GM23338 (cell line): Measurements from ENCODE around the gene PSEN2. TPM values are rescaled to one million over a fixed set of nuclear protein-coding genes. Genes with fewer than 3 reads are reported as not detected.

Experiments used
- ATAC-seq: fragments of 200-7000 bp; cut with Tn5 transposase; 3 replicates; pipeline ENCODE4 v1.9.1; 2020
- DNase-seq: peaks from one replicate; pipeline ENCODE4 v3.0.0-alpha.2; 2015; ENCODE audit warnings: low spot score
- H2AFZ ChIP-seq: fragments of 200-600 bp; sonication (generic); 2 replicates; pipeline ENCODE4 v1.8.0; 2016; ENCODE audit warnings: antibody characterized with exemption, mild to moderate bottlenecking, moderate library complexity
- H3F3A ChIP-seq: fragments of 200-600 bp; sonication (generic); replicated peaks from 2 replicates; pipeline ENCODE4 v1.8.0; 2017; ENCODE audit warnings: antibody characterized with exemption, mixed run types, low read depth
- H3K27ac ChIP-seq: fragments of 200-600 bp; sonication (generic); 2 replicates; pipeline ENCODE4 v1.6.1; 2016; ENCODE audit warnings: low read depth
- H3K27me3 ChIP-seq: fragments of 200-600 bp; sonication (generic); 2 replicates; pipeline ENCODE4 v1.8.0; 2016; ENCODE audit warnings: mild to moderate bottlenecking, mixed run types, moderate library complexity; ENCODE audit not compliant: insufficient read depth
- H3K36me3 ChIP-seq: fragments of 200-600 bp; sonication (generic); 2 replicates; pipeline ENCODE4 v1.8.0; 2016; ENCODE audit warnings: mild to moderate bottlenecking; ENCODE audit not compliant: insufficient read depth
- H3K4me1 ChIP-seq: fragments of 200-600 bp; sonication (generic); 2 replicates; pipeline ENCODE4 v1.8.0; 2016; ENCODE audit warnings: mild to moderate bottlenecking, moderate library complexity; ENCODE audit not compliant: insufficient read depth
- H3K4me2 ChIP-seq: fragments of 200-600 bp; sonication (generic); 2 replicates; pipeline ENCODE4 v1.7.1; 2017; ENCODE audit warnings: mixed run types
- H3K4me3 ChIP-seq: fragments of 200-600 bp; sonication (generic); 2 replicates; pipeline ENCODE4 v1.6.1; 2016; ENCODE audit warnings: mixed run types
- H3K79me2 ChIP-seq: fragments of 200-600 bp; sonication (generic); replicated peaks from 2 replicates; pipeline ENCODE4 v1.8.0; 2017; ENCODE audit warnings: mild to moderate bottlenecking; ENCODE audit not compliant: insufficient read depth
- H3K9me2 ChIP-seq: fragments of 200-600 bp; sonication (generic); 2 replicates; pipeline ENCODE4 v1.8.0; 2017; ENCODE audit not compliant: insufficient read depth
- H4K20me1 ChIP-seq: fragments of 200-600 bp; sonication (generic); replicated peaks from 2 replicates; pipeline ENCODE4 v1.8.0; 2017; ENCODE audit warnings: mild to moderate bottlenecking; ENCODE audit not compliant: insufficient read depth
- H3K27ac Mint-ChIP-seq: 2 replicates; pipeline ENCODE4 v1.8.0; 2020; ENCODE audit warnings: inconsistent platforms, mild to moderate bottlenecking, moderate library complexity, mixed read lengths
- H3K27me3 Mint-ChIP-seq: 3 replicates; pipeline ENCODE4 v1.8.0; 2022; ENCODE audit warnings: low read depth, mild to moderate bottlenecking, moderate library complexity, mixed read lengths, inconsistent platforms; ENCODE audit not compliant: insufficient read depth, poor library complexity
- H3K36me3 Mint-ChIP-seq: 3 replicates; pipeline ENCODE4 v1.8.0; 2021; ENCODE audit warnings: low read depth, mild to moderate bottlenecking, inconsistent platforms, moderate library complexity, mixed read lengths
- H3K4me1 Mint-ChIP-seq: 3 replicates; pipeline ENCODE4 v1.8.0; 2020; ENCODE audit warnings: mild to moderate bottlenecking, inconsistent platforms, mixed read lengths
- H3K4me3 Mint-ChIP-seq: 3 replicates; pipeline ENCODE4 v1.8.0; 2021; ENCODE audit warnings: moderate library complexity, mild to moderate bottlenecking, inconsistent platforms, mixed read lengths
- H3K9me3 Mint-ChIP-seq: 3 replicates; pipeline ENCODE4 v1.8.0; 2020; ENCODE audit warnings: moderate library complexity, mild to moderate bottlenecking, inconsistent platforms, mixed read lengths
- CTCF ChIP-seq, 2 experiments: fragments of 200-600 bp in 1 of 2; sonication (generic) in 1 of 2; conservative IDR thresholded peaks; 2 replicates each; pipeline versions ENCODE4 v1.5.1 to v1.6.1; 2016 to 2017; ENCODE audit warnings: antibody characterized with exemption in 2 of 2, low read depth in 2 of 2, mild to moderate bottlenecking in 2 of 2, moderate library complexity in 1 of 2
- ETS1 ChIP-seq: IDR thresholded peaks from 2 replicates; pipeline ENCODE4 v1.6.1; 2016; ENCODE audit warnings: antibody characterized with exemption
- EZH2 ChIP-seq: fragments of 200-600 bp; sonication (generic); IDR thresholded peaks from one replicate; pipeline ENCODE4 v1.8.0; 2017; ENCODE audit warnings: antibody characterized with exemption, mild to moderate bottlenecking, low read depth; ENCODE audit not compliant: unreplicated experiment
- EZH2phosphoT487 ChIP-seq: fragments of 200-600 bp; sonication (generic); IDR thresholded peaks from one replicate; pipeline ENCODE4 v1.8.1; 2018; ENCODE audit warnings: antibody characterized with exemption; ENCODE audit not compliant: unreplicated experiment
- JUNB ChIP-seq: IDR thresholded peaks from one replicate; pipeline ENCODE4 v1.6.1; 2016; ENCODE audit warnings: antibody characterized with exemption; ENCODE audit not compliant: unreplicated experiment
- REST ChIP-seq: IDR thresholded peaks from one replicate; pipeline ENCODE4 v1.6.1; 2018; ENCODE audit warnings: antibody characterized with exemption; ENCODE audit not compliant: unreplicated experiment
- STAT1 ChIP-seq: IDR thresholded peaks from one replicate; pipeline ENCODE4 v1.6.1; 2016; ENCODE audit warnings: antibody characterized with exemption; ENCODE audit not compliant: unreplicated experiment
- ZNF114 ChIP-seq: fragments of 250-450 bp; sonication (Bioruptor Pico); IDR thresholded peaks from 2 replicates; pipeline ENCODE4 v1.5.0; 2020; ENCODE audit warnings: mild to moderate bottlenecking, moderate library complexity
- ZNF331 ChIP-seq: fragments of 250-450 bp; sonication (Bioruptor Pico); IDR thresholded peaks from 2 replicates; pipeline ENCODE4 v1.5.0; 2020; ENCODE audit warnings: low read depth, mild to moderate bottlenecking, moderate library complexity
- polyA plus RNA-seq: library from polyadenylated mRNA; unstranded; fragments of >200 nt; fragmentation: Nextera tagmentation; extraction: Ambion mirVana; gene quantifications from 2 replicates; pipeline ENCODE4 v1.2.1, GENCODE V29; 2016
- total RNA-seq: library from RNA; depleted of rRNA; stranded (reverse); fragments of >200 nt; shearing (Covaris generic); gene quantifications from 2 replicates; pipeline ENCODE4 v1.2.3, GENCODE V29; 2014

PSEN2 gene
- total and polyA plus RNA-seq, 2 experiments from 2014 or later: 10.0 to 22.1 TPM

- TF ChIP-seq JUNB (no peak), EZH2phosphoT487 (no peak), ZNF331 (CRISPR knock-in tag) (no peak), CTCF (conservative IDR thresholded peaks at IDR 0.05; ENCODE audit: low read depth in 2 of 2) (no peak), ZNF114 (no peak), ETS1 (no peak)
Observed at GRCh38 chr1:226882631-226883409, 12.4 kb downstream of the PSEN2 start (continued).

GRCh38 chr1:226883630-226884029, 13.2 kb downstream of the PSEN2 start:
- ATAC-seq (no peak), DNase-seq (no peak)
- no peaks in the 10 kb centered on the region for H3K4me1 ChIP-seq
- no peak overlapping the region for H3K27ac Mint-ChIP-seq
- no peaks in the 10 kb centered on the region for H3K27me3 ChIP-seq
- peaks cover 40% of the 10 kb centered on the region for H3K36me3 Mint-ChIP-seq
- no peak overlapping the region for H3K4me3 ChIP-seq
- H3K27ac ChIP-seq: no peak overlapping the region
- H3K9me2 ChIP-seq: no peaks in the 10 kb centered on the region
- TF ChIP-seq EZH2phosphoT487: no peak
- TF ChIP-seq ZNF114: no peak
- no peak for TF ChIP-seq JUNB
- TF ChIP-seq REST: no peak
- no peak for TF ChIP-seq STAT1
- no peak for TF ChIP-seq CTCF (conservative IDR thresholded peaks at IDR 0.05; ENCODE audit: low read depth in 2 of 2)
- TF ChIP-seq ETS1: no peak
- TF ChIP-seq EZH2: no peak
- H3K4me1 Mint-ChIP-seq: no peaks in the 10 kb centered on the region; the same call in 1 of the 3 replicates
- H2AFZ ChIP-seq: no peak overlapping the region
- no peaks in the 10 kb centered on the region; the same call in 2 of the 3 replicates for H3K9me3 Mint-ChIP-seq
- H4K20me1 ChIP-seq: no peaks in the 10 kb centered on the region; the same call in 1 of the 2 replicates
- H3K4me2 ChIP-seq: no peak overlapping the region
- H3K27me3 Mint-ChIP-seq: peaks cover 5% of the 10 kb centered on the region
- no peaks in the 10 kb centered on the region; the same call in 1 of the 2 replicates for H3K36me3 ChIP-seq
- H3K79me2 ChIP-seq: no peaks in the 10 kb centered on the region
- no peak overlapping the region for H3K4me3 Mint-ChIP-seq
- no peaks in the 10 kb centered on the region for H3F3A ChIP-seq
